SK-N-SH (cell line): ENCODE measurements around the gene GNB1L. TPM values are rescaled to one million over a fixed set of nuclear protein-coding genes. Genes with fewer than 3 reads are reported as not detected.

Experiments
- CTCF ChIA-PET: fragments of 300-600, 350-600 bp; formaldehyde crosslinking; extraction: SDS; loops from one replicate; lab custom pipeline; 2021; lab: Yijun Ruan, JAX
- POLR2A ChIA-PET: fragments of 350-600 bp; sonication (Branson Sonifier 250); formaldehyde crosslinking; extraction: SDS; loops from one replicate; lab custom pipeline; 2020; ENCODE audit warnings: antibody characterized with exemption, inconsistent platforms; lab: Yijun Ruan, JAX
- DNase-seq: peaks from one replicate; pipeline ENCODE4 v3.0.0; 2012
- H2AFZ ChIP-seq: fragments of 200-600 bp; sonication (generic); 2 replicates; pipeline ENCODE4 v1.8.1; 2016; ENCODE audit warnings: antibody characterized with exemption, mild to moderate bottlenecking, low read depth
- H3F3A ChIP-seq: fragments of 200-600 bp; sonication (generic); replicated peaks from 2 replicates; pipeline ENCODE3; 2016; ENCODE audit warnings: antibody characterized with exemption, mild to moderate bottlenecking; ENCODE audit not compliant: insufficient read depth
- H3K27ac ChIP-seq, 2 experiments: fragments of 200-500 bp in 1 of 2; fragments of 200-600 bp in 1 of 2; sonication (Bioruptor generic) in 1 of 2; sonication (generic), shearing (Covaris generic) in 1 of 2; 2 replicates each; pipeline versions ENCODE4 v1.5.1 to v1.6.1; 2014 to 2016; ENCODE audit warnings: low read depth in 2 of 2, inconsistent platforms in 1 of 2, low read length in 1 of 2, mild to moderate bottlenecking in 1 of 2, mixed read lengths in 1 of 2
- H3K27me3 ChIP-seq: fragments of 200-600 bp; sonication (generic), shearing (Covaris generic); 2 replicates; pipeline ENCODE4 v1.6.1; 2016; ENCODE audit warnings: mixed run types; ENCODE audit not compliant: insufficient read depth
- H3K36me3 ChIP-seq, 2 experiments: fragments of 200-500 bp in 1 of 2; fragments of 200-600 bp in 1 of 2; sonication (Bioruptor generic) in 1 of 2; sonication (generic) in 1 of 2; replicated peaks in 1 of 2; 2 replicates each; pipeline versions ENCODE3 to v1.5.1; 2014 to 2016; ENCODE audit warnings: low read length in 1 of 2, mild to moderate bottlenecking in 1 of 2; ENCODE audit not compliant: insufficient read depth in 2 of 2, control insufficient read depth in 1 of 2
- H3K4me1 ChIP-seq, 2 experiments: fragments of 200-500 bp in 1 of 2; fragments of 200-600 bp in 1 of 2; sonication (Bioruptor generic) in 1 of 2; sonication (generic), shearing (Covaris generic) in 1 of 2; 2 replicates each; pipeline versions ENCODE4 v1.5.1 to v1.6.1; 2014 to 2016; ENCODE audit warnings: low read depth in 1 of 2, low read length in 1 of 2, mixed run types in 1 of 2; ENCODE audit not compliant: insufficient read depth in 2 of 2, control insufficient read depth in 1 of 2
- H3K4me2 ChIP-seq: fragments of 200-600 bp; sonication (generic), shearing (Covaris generic); 2 replicates; pipeline ENCODE4 v1.6.1; 2017; ENCODE audit warnings: mixed run types
- H3K4me3 ChIP-seq, 2 experiments: fragments of 200-500 bp in 1 of 2; fragments of 200-600 bp in 1 of 2; sonication (Bioruptor generic) in 1 of 2; sonication (generic), shearing (Covaris generic) in 1 of 2; 2 replicates each; pipeline versions ENCODE4 v1.5.1 to v1.8.1; 2014 to 2016; ENCODE audit warnings: low read depth in 2 of 2, inconsistent platforms in 1 of 2, low read length in 1 of 2, mild to moderate bottlenecking in 1 of 2, mixed read lengths in 1 of 2, moderate library complexity in 1 of 2
- H3K79me2 ChIP-seq: fragments of 200-600 bp; sonication (generic); 2 replicates; pipeline ENCODE4 v1.8.1; 2017; ENCODE audit warnings: mild to moderate bottlenecking; ENCODE audit not compliant: insufficient read depth
- H3K9ac ChIP-seq: fragments of 200-600 bp; sonication (generic); 2 replicates; pipeline ENCODE4 v1.6.1; 2017; ENCODE audit warnings: mixed run types
- H3K9me2 ChIP-seq: fragments of 200-600 bp; sonication (generic); 2 replicates; pipeline ENCODE4 v1.6.1; 2017; ENCODE audit warnings: mixed run types
- H3K9me3 ChIP-seq: fragments of 200-600 bp; sonication (generic); 2 replicates; pipeline ENCODE4 v1.6.1; 2017; ENCODE audit warnings: mixed run types, mild to moderate bottlenecking, moderate library complexity
- H4K20me1 ChIP-seq: fragments of 200-600 bp; sonication (generic); 2 replicates; pipeline ENCODE4 v1.6.1; 2017; ENCODE audit warnings: mild to moderate bottlenecking, mixed run types; ENCODE audit not compliant: insufficient read depth
- CHD2 ChIP-seq: fragments of 150-350 bp; IDR thresholded peaks from 2 replicates; pipeline ENCODE4 v1.6.1; 2018; ENCODE audit warnings: low read length; ENCODE audit not compliant: partially characterized antibody
- CTCF ChIP-seq: fragments of 200-600 bp; sonication (generic); IDR thresholded peaks from 2 replicates; pipeline ENCODE4 v1.6.1; 2017; ENCODE audit warnings: antibody characterized with exemption, mild to moderate bottlenecking, moderate library complexity
- ELF1 ChIP-seq: IDR thresholded peaks from 2 replicates; pipeline ENCODE4 v1.4.0; 2012
- EP300 ChIP-seq, 2 experiments: IDR thresholded peaks; 2 replicates each; pipeline versions ENCODE4 v1.4.0 to v1.6.1; 2012; ENCODE audit warnings: borderline replicate concordance in 1 of 2, low read depth in 1 of 2, low read length in 1 of 2
- FOSL2 ChIP-seq: IDR thresholded peaks from 2 replicates; pipeline ENCODE4 v1.4.0; 2012; ENCODE audit warnings: low read depth, mild to moderate bottlenecking, moderate library complexity, borderline replicate concordance
- FOXM1 ChIP-seq: IDR thresholded peaks from 2 replicates; pipeline ENCODE4 v1.4.0; 2012; ENCODE audit warnings: low read depth, mild to moderate bottlenecking
- GABPA ChIP-seq: IDR thresholded peaks from 2 replicates; pipeline ENCODE4 v1.4.0; 2012; ENCODE audit warnings: low read depth, mild to moderate bottlenecking
- GATA2 ChIP-seq: sonication (generic); formaldehyde crosslinking; IDR thresholded peaks from 2 replicates; pipeline ENCODE4 v1.5.0; 2020; ENCODE audit warnings: mild to moderate bottlenecking, missing genetic modification reagents
- MAX ChIP-seq: IDR thresholded peaks from 2 replicates; pipeline ENCODE4 v1.4.0; 2012; ENCODE audit warnings: low read depth
- NFIC ChIP-seq: IDR thresholded peaks from 2 replicates; pipeline ENCODE4 v1.4.0; 2012; ENCODE audit warnings: borderline replicate concordance
- NRF1 ChIP-seq: IDR thresholded peaks from 2 replicates; pipeline ENCODE4 v1.6.1; 2012; ENCODE audit warnings: low read depth, mild to moderate bottlenecking, low read length
- POLR2AphosphoS5 ChIP-seq: IDR thresholded peaks from 2 replicates; pipeline ENCODE4 v1.6.1; 2012; ENCODE audit warnings: low read depth, low read length
- RCOR1 ChIP-seq: fragments of 150-350 bp; IDR thresholded peaks from 2 replicates; pipeline ENCODE4 v1.6.1; 2017; ENCODE audit warnings: antibody characterized with exemption, low read length
- REST ChIP-seq: IDR thresholded peaks from 2 replicates; pipeline ENCODE4 v1.6.1; 2012; ENCODE audit warnings: mild to moderate bottlenecking, low read depth, low read length, moderate library complexity
- SMC3 ChIP-seq: IDR thresholded peaks from 2 replicates; pipeline ENCODE4 v1.6.1; 2012; ENCODE audit warnings: low read depth, low read length, improper control_type of control experiment
- WGBS: methylation state at CpG from one replicate; pipeline ENCODE4 v1.1.6; 2017; ENCODE audit warnings: low lambda C conversion rate; 5-methylcytosine and 5-hydroxymethylcytosine counted together
- polyA plus RNA-seq, 3 experiments: library from polyadenylated mRNA; depleted of rRNA; stranded (reverse); fragments of >200 nt; gene quantifications; 2 replicates each; pipeline ENCODE4 v1.2.3, GENCODE V29; 2012
- TF ChIP-seq, protein P1 (sequence below): IDR thresholded peaks from 2 replicates; pipeline ENCODE4; 2012
- TF ChIP-seq, protein P2 (sequence below): IDR thresholded peaks from 2 replicates; pipeline ENCODE4 v1.4.0; 2012; ENCODE audit warnings: low read depth, borderline replicate concordance

Gene GNB1L
- polyA plus RNA-seq, 1 of the 3 experiments (the other 2 are of a cell fraction): 5.9 TPM

DNA sequence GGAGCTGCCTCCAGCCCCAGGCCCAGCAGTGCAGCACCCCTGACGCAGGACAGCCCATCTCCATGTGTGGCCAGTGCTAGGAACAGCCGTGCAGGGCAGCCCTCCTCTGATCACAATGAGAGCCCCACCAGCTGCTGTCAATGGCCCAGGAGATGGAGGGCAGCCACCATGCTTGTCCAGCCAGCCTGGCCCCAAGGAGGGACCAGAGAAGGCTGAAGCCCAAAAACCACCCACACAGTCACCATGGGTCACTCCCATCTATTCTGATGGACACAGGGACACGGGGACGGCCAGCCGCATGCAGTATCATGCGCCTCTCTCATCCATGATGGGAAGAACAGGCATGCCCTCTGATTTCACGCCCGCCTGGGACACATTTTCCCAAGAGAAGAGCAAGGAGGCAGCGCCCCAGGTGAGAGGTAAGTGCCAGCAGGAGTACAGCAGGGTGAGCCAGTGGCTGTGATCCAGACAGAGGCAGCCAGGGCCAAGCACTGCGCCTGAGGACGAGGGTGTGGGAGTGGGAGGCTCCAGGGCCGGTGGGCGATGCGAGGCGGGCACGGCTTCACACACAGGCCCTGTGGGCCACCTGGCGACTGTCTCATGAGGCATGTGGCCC, 33.6 kb upstream of the GNB1L start:
- WGBS: 94% methylated on average over 11 of the region's 17 CpGs
- Histone ChIP-seq H2AFZ (no peak overlapping the region), H3K79me2 (no peaks in the 10 kb centered on the region), H3K9ac (no peak overlapping the region), H3K4me1 (peaks cover 43 to 45% of the 10 kb centered on the region in 2 experiments), H3K9me3 (no peaks in the 10 kb centered on the region), H4K20me1 (no peaks in the 10 kb centered on the region)
- DNase-seq: no peak
- TF ChIP-seq, protein P1, sequence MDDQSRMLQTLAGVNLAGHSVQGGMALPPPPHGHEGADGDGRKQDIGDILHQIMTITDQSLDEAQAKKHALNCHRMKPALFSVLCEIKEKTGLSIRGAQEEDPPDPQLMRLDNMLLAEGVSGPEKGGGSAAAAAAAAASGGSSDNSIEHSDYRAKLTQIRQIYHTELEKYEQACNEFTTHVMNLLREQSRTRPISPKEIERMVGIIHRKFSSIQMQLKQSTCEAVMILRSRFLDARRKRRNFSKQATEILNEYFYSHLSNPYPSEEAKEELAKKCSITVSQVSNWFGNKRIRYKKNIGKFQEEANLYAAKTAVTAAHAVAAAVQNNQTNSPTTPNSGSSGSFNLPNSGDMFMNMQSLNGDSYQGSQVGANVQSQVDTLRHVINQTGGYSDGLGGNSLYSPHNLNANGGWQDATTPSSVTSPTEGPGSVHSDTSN: no peak
- TF ChIP-seq, protein P2, sequence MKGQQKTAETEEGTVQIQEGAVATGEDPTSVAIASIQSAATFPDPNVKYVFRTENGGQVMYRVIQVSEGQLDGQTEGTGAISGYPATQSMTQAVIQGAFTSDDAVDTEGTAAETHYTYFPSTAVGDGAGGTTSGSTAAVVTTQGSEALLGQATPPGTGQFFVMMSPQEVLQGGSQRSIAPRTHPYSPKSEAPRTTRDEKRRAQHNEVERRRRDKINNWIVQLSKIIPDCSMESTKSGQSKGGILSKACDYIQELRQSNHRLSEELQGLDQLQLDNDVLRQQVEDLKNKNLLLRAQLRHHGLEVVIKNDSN: no peak
- TF ChIP-seq, all 33 proteins: peak for 0
- ChIA-PET POLR2A (no interaction called here), CTCF (interaction anchor here (0.9 to 2.5 kb wide), 3 partner anchors 8 to 158 kb away, joined by 3 to 25 read pairs (median 5); no protein-coding TSS in a partner anchor)
- Histone ChIP-seq H3F3A (peaks cover 8% of the 10 kb centered on the region), H3K27me3 (no peaks in the 10 kb centered on the region), H3K27ac (no peak overlapping the region), H3K4me2 (no peak overlapping the region), H3K4me3 (no peak overlapping the region), H3K36me3 (no peaks in the 10 kb centered on the region), H3K9me2 (no peaks in the 10 kb centered on the region)

- no peaks in the 10 kb centered on the region for H3K9me2 ChIP-seq
- ChIA-PET CTCF (interaction anchor here (0.6 to 2.5 kb wide), 6 partner anchors 9 to 157 kb away, joined by 3 to 25 read pairs (median 3); no protein-coding TSS in a partner anchor), POLR2A (no interaction called here)
- H3K27ac ChIP-seq: no peak overlapping the region
- no peaks in the 10 kb centered on the region for H3K27me3 ChIP-seq
- H2AFZ ChIP-seq: no peak overlapping the region
- peaks cover 4% of the 10 kb centered on the region for H3F3A ChIP-seq
- DNase-seq: no peak
- no peak overlapping the region for H3K4me3 ChIP-seq
- H3K4me2 ChIP-seq: no peak overlapping the region
- no peaks in the 10 kb centered on the region for H3K9me3 ChIP-seq
- no peak overlapping the region for H3K9ac ChIP-seq
- no peaks in the 10 kb centered on the region for H3K79me2 ChIP-seq
- H3K4me1 ChIP-seq: peaks cover 39 to 41% of the 10 kb centered on the region in 2 experiments
- no peaks in the 10 kb centered on the region for H3K36me3 ChIP-seq
- no peaks in the 10 kb centered on the region for H4K20me1 ChIP-seq
- 80% methylated on average over 5 of the region's 16 CpGs for WGBS
- TF ChIP-seq NFIC: no peak
- no peak for TF ChIP-seq CHD2
- TF ChIP-seq NRF1: no peak
- no peak for TF ChIP-seq RCOR1
- no peak for TF ChIP-seq FOSL2
- TF ChIP-seq POLR2AphosphoS5: no peak
- no peak for TF ChIP-seq EP300 (IDR thresholded peaks at IDR 0.05; ENCODE audit: borderline replicate concordance in 1 of 2, low read depth in 1 of 2, low read length in 1 of 2)
- TF ChIP-seq, protein P1: no peak
- TF ChIP-seq FOXM1: no peak
- TF ChIP-seq GATA2 (CRISPR knock-in tag): no peak
- TF ChIP-seq ELF1: no peak
- no peak for TF ChIP-seq GABPA
- TF ChIP-seq REST: no peak
- no peak for TF ChIP-seq MAX
- TF ChIP-seq CTCF: no peak
- no peak for TF ChIP-seq SMC3
Observed at GRCh38 chr22:19887256-19887985, 32.7 kb upstream of the GNB1L start.
